ENCODE results near the gene EXOSC5.

The EXOSC5 gene

GRCh38 chr19:41426952-41427646 is 29.9 kb upstream of the EXOSC5 start, which contains the start of gene B3GNT8:
TSS of gene B3GNT8 (minus strand) at chr19:41427374. CDS start at chr19:41426778, 596 bp downstream.
- Histone ChIP-seq H4K20me1 (ENCODE audit: low read depth, low read length) (no peaks in the 10 kb centered on the region), H3K27me3 (ENCODE audit: low read length) (no peaks in the 10 kb centered on the region), H3K27ac (ENCODE audit: low read depth, low read length) (no peak within 1 kb of the TSS), H2AFZ (ENCODE audit: low read depth, low read length, severe bottlenecking) (no peak within 1 kb of the TSS), H3K36me3 (ENCODE audit: low read length) (no peaks in the 10 kb centered on the region), H3K79me2 (ENCODE audit: insufficient read depth, low read length) (no peaks in the 10 kb centered on the region), H3K9me2 (replicated peaks; ENCODE audit: insufficient read depth, low read length) (no peaks in the 10 kb centered on the region), H3K9me3 (ENCODE audit: insufficient read depth, low read length) (no peaks in the 10 kb centered on the region), H3K4me3 (ENCODE audit: insufficient read depth, low read length, poor library complexity, severe bottlenecking) (no peak within 1 kb of the TSS), H3F3A (ENCODE audit: insufficient read depth) (no peaks in the 10 kb centered on the region), H3K9ac (ENCODE audit: low read length) (no peak within 1 kb of the TSS), H3K4me2 (ENCODE audit: low read depth, low read length, poor library complexity, severe bottlenecking) (no peak within 1 kb of the TSS)
- no peak for TF ChIP-seq CTCF (IDR thresholded peaks at IDR 0.05; ENCODE audit: insufficient read depth, low read length, poor library complexity, severe bottlenecking)
- no peak for TF ChIP-seq EZH2phosphoT487 (conservative IDR thresholded peaks at IDR 0.05; ENCODE audit: low read length)

- no peak overlapping the region for H3K4me2 ChIP-seq (ENCODE audit: low read depth, low read length, poor library complexity, severe bottlenecking)
- H2AFZ ChIP-seq (ENCODE audit: low read depth, low read length, severe bottlenecking), result no peak overlapping the region
- H3K79me2 ChIP-seq (ENCODE audit: insufficient read depth, low read length), result no peaks in the 10 kb centered on the region
- no peaks in the 10 kb centered on the region for H3F3A ChIP-seq (ENCODE audit: insufficient read depth)
- no peaks in the 10 kb centered on the region for H3K36me3 ChIP-seq (ENCODE audit: low read length)
- no peak for TF ChIP-seq EZH2phosphoT487 (conservative IDR thresholded peaks at IDR 0.05; ENCODE audit: low read length)
- TF ChIP-seq CTCF (IDR thresholded peaks at IDR 0.05; ENCODE audit: insufficient read depth, low read length, poor library complexity, severe bottlenecking), result no peak
- H4K20me1 ChIP-seq (ENCODE audit: low read depth, low read length), result no peaks in the 10 kb centered on the region
- no peak overlapping the region for H3K9ac ChIP-seq (ENCODE audit: low read length)
- no peak overlapping the region for H3K27ac ChIP-seq (ENCODE audit: low read depth, low read length)
- H3K4me3 ChIP-seq (ENCODE audit: insufficient read depth, low read length, poor library complexity, severe bottlenecking), result no peak overlapping the region
- no peaks in the 10 kb centered on the region for H3K9me3 ChIP-seq (ENCODE audit: insufficient read depth, low read length)
- no peaks in the 10 kb centered on the region for H3K9me2 ChIP-seq (replicated peaks; ENCODE audit: insufficient read depth, low read length)
- H3K27me3 ChIP-seq (ENCODE audit: low read length), result no peaks in the 10 kb centered on the region
Observed at GRCh38 chr19:41426116-41426841, 29.1 kb upstream of the EXOSC5 start.

- Histone ChIP-seq H3K4me2 (ENCODE audit: low read depth, low read length, poor library complexity, severe bottlenecking) (no peak overlapping the region), H3K9me2 (replicated peaks; ENCODE audit: insufficient read depth, low read length) (no peaks in the 10 kb centered on the region), H3K4me3 (ENCODE audit: insufficient read depth, low read length, poor library complexity, severe bottlenecking) (no peak overlapping the region), H4K20me1 (ENCODE audit: low read depth, low read length) (no peaks in the 10 kb centered on the region), H3K27me3 (ENCODE audit: low read length) (no peaks in the 10 kb centered on the region), H3F3A (ENCODE audit: insufficient read depth) (no peaks in the 10 kb centered on the region), H3K79me2 (ENCODE audit: insufficient read depth, low read length) (no peaks in the 10 kb centered on the region), H3K27ac (ENCODE audit: low read depth, low read length) (no peak overlapping the region), H3K9me3 (ENCODE audit: insufficient read depth, low read length) (no peaks in the 10 kb centered on the region), H2AFZ (ENCODE audit: low read depth, low read length, severe bottlenecking) (no peak overlapping the region), H3K9ac (ENCODE audit: low read length) (no peak overlapping the region), H3K36me3 (ENCODE audit: low read length) (no peaks in the 10 kb centered on the region)
- TF ChIP-seq EZH2phosphoT487 (conservative IDR thresholded peaks at IDR 0.05; ENCODE audit: low read length) (no peak), CTCF (IDR thresholded peaks at IDR 0.05; ENCODE audit: insufficient read depth, low read length, poor library complexity, severe bottlenecking) (no peak)
Observed at GRCh38 chr19:41425174-41426115, 28.3 kb upstream of the EXOSC5 start.

Measured in SU-DHL-6 (cell line).